GM12878 (cell line): ENCODE measurements around the gene AGBL1. TPM values are rescaled to one million over a fixed set of nuclear protein-coding genes. Genes with fewer than 3 reads are reported as not detected.

ENCODE experiments used
- ATAC-seq: fragments of 200-7000 bp; cut with Tn5 transposase; 3 replicates; pipeline ENCODE4 v1.9.1; 2020; ENCODE audit warnings: mild to moderate bottlenecking, moderate library complexity
- BruUV-seq: library from RNA; stranded (reverse); fragments of 400-500 nt; replicated peaks from 2 replicates; lab custom pipeline; 2021; lab: Mats Ljungman, UMichigan
- CTCF ChIA-PET: fragments of 300-600 bp; sonication (Branson Sonifier 250); formaldehyde crosslinking; extraction: SDS; loops from one replicate; lab custom pipeline; 2021; ENCODE audit warnings: inconsistent platforms; lab: Yijun Ruan, JAX
- POLR2A ChIA-PET: fragments of 350-600 bp; formaldehyde crosslinking; extraction: SDS; loops from one replicate; lab custom pipeline; 2021; ENCODE audit warnings: inconsistent platforms; lab: Charles Lee
- RAD21 ChIA-PET: fragments of 300-600 bp; sonication (Branson Sonifier 250); formaldehyde crosslinking; loops from one replicate; lab custom pipeline; 2023; ENCODE audit warnings: antibody characterized with exemption; ENCODE audit not compliant: unreplicated experiment; lab: Charles Lee
- SMC1A ChIA-PET: fragments of 300-600 bp; sonication (Branson Sonifier 250); formaldehyde crosslinking; loops from one replicate; lab custom pipeline; 2023; ENCODE audit not compliant: unreplicated experiment, uncharacterized antibody; lab: Charles Lee
- DNase-seq: peaks from one replicate; pipeline ENCODE4 v3.0.0-alpha.2; 2011; ENCODE audit warnings: low read depth, low spot score
- FAIRE-seq: peaks from 3 replicates; lab custom pipeline; 2011; peaks lifted over from hg19 to GRCh38; lab: Jason Lieb, UNC
- H2AFZ ChIP-seq: 2 replicates; pipeline ENCODE4 v1.6.0; 2011; ENCODE audit warnings: low read depth, low read length, control low read depth; ENCODE audit not compliant: control insufficient read depth
- H3K27ac ChIP-seq: 2 replicates; pipeline ENCODE4 v1.5.1; 2011; ENCODE audit warnings: control low read depth; ENCODE audit not compliant: control insufficient read depth, insufficient read depth
- H3K27me3 ChIP-seq, 2 experiments: replicated peaks in 1 of 2; 2 replicates each; pipeline versions ENCODE4 v1.6.0 to v1.6.1; 2011; ENCODE audit warnings: low read length in 1 of 2; ENCODE audit not compliant: control insufficient read depth in 2 of 2, insufficient read depth in 2 of 2
- H3K36me3 ChIP-seq, 2 experiments: 2 replicates each; pipeline ENCODE4 v1.5.1; 2011; ENCODE audit warnings: low read length in 1 of 2; ENCODE audit not compliant: control insufficient read depth in 2 of 2, insufficient read depth in 2 of 2
- H3K4me1 ChIP-seq: 2 replicates; pipeline ENCODE4 v1.6.1; 2011; ENCODE audit warnings: mild to moderate bottlenecking, low read length, moderate library complexity, mixed read lengths; ENCODE audit not compliant: control insufficient read depth, insufficient read depth
- H3K4me2 ChIP-seq: 2 replicates; pipeline ENCODE4 v1.6.0; 2011; ENCODE audit warnings: control low read depth; ENCODE audit not compliant: control insufficient read depth, insufficient read depth
- H3K4me3 ChIP-seq: fragments of 200-600 bp; sonication (generic); 2 replicates; pipeline ENCODE4 v1.5.1; 2016
- H3K79me2 ChIP-seq: 2 replicates; pipeline ENCODE4 v1.6.0; 2011; ENCODE audit warnings: low read length; ENCODE audit not compliant: control insufficient read depth, insufficient read depth
- H3K9ac ChIP-seq: 2 replicates; pipeline ENCODE4 v1.8.0; 2011; ENCODE audit warnings: low read length, control low read depth, mixed read lengths; ENCODE audit not compliant: control insufficient read depth, insufficient read depth
- H3K9me3 ChIP-seq: replicated peaks from 3 replicates; pipeline ENCODE4 v1.5.1; 2011; ENCODE audit warnings: mild to moderate bottlenecking, low read length; ENCODE audit not compliant: control insufficient read depth, insufficient read depth
- H4K20me1 ChIP-seq: 2 replicates; pipeline ENCODE4 v1.6.0; 2011; ENCODE audit not compliant: control insufficient read depth, insufficient read depth
- CTCF ChIP-seq, 3 experiments: IDR thresholded peaks in 2 of 3; conservative IDR thresholded peaks in 1 of 3; 2 replicates each; pipeline ENCODE4 v1.5.1; 2011; ENCODE audit warnings: low read depth in 3 of 3, low read length in 3 of 3, mild to moderate bottlenecking in 3 of 3, control low read depth in 2 of 3, moderate library complexity in 2 of 3, inconsistent platforms in 1 of 3, mixed read lengths in 1 of 3; ENCODE audit not compliant: control insufficient read depth in 2 of 3, insufficient read depth in 1 of 3; ENCODE audit errors: extremely low read depth in 1 of 3
- ESRRA ChIP-seq: IDR thresholded peaks from 2 replicates; pipeline ENCODE4 v1.6.1; 2012; ENCODE audit warnings: mild to moderate bottlenecking, low read length, improper control_type of control experiment
- GATAD2B ChIP-seq: fragments of 450-650 bp; conservative IDR thresholded peaks from 2 replicates; pipeline ENCODE4 v1.6.1; 2017; ENCODE audit warnings: low read depth, mild to moderate bottlenecking, moderate library complexity
- MEF2A ChIP-seq: IDR thresholded peaks from 2 replicates; pipeline ENCODE4 v1.6.1; 2011; ENCODE audit warnings: low read depth, mild to moderate bottlenecking, low read length, moderate library complexity; ENCODE audit not compliant: insufficient read depth
- MXI1 ChIP-seq: fragments of 150-350 bp; IDR thresholded peaks from 2 replicates; pipeline ENCODE4 v1.6.1; 2011; ENCODE audit warnings: low read depth, mild to moderate bottlenecking, inconsistent platforms, low read length, improper control_type of control experiment
- MYC ChIP-seq: IDR thresholded peaks from 2 replicates; pipeline ENCODE4 v1.6.1; 2011; ENCODE audit warnings: mild to moderate bottlenecking, low read length, moderate library complexity, inconsistent platforms; ENCODE audit not compliant: insufficient read depth, insufficient replicate concordance, insufficient read length, severe bottlenecking
- RELA ChIP-seq: fragments of 450-650 bp; IDR thresholded peaks from 2 replicates; pipeline ENCODE4 v1.8.0; 2014; ENCODE audit warnings: borderline replicate concordance; ENCODE audit not compliant: partially characterized antibody
- SUZ12 ChIP-seq: fragments of 200-600 bp; sonication (generic); IDR thresholded peaks from one replicate; pipeline ENCODE4 v1.6.1; 2018; ENCODE audit warnings: antibody characterized with exemption, mild to moderate bottlenecking; ENCODE audit not compliant: unreplicated experiment
- ZZZ3 ChIP-seq: IDR thresholded peaks from 2 replicates; pipeline ENCODE4 v1.6.1; 2011; ENCODE audit warnings: low read depth; ENCODE audit not compliant: control insufficient read depth, insufficient read length
- WGBS: methylation state at CpG from one replicate; pipeline ENCODE4 v1.1.6; 2016; ENCODE audit warnings: low lambda C conversion rate; ENCODE audit not compliant: insufficient replicate concordance, insufficient coverage; ENCODE audit errors: missing lambda C conversion rate; 5-methylcytosine and 5-hydroxymethylcytosine counted together
- in situ Hi-C: fragments of 300-500 bp; cut with MboI; formaldehyde crosslinking; loops from 9 replicates; pipeline ENCODE4 v1.14.3; 2018; ENCODE audit warnings: mixed read lengths
- intact Hi-C: fragments of 100-400 bp; cut with micrococcal nuclease; formaldehyde crosslinking; loops from one replicate; pipeline ENCODE4 v1.14.2; 2022; ENCODE audit not compliant: unreplicated experiment
- polyA plus RNA-seq, 11 experiments: library from polyadenylated mRNA; depleted of rRNA in 4 of 11; unstranded in 6 of 11; stranded (reverse) in 5 of 11; fragments of >200 nt; fragmentation: Nextera tagmentation in 4 of 11; fragmentation: Illumina TruSeq in 1 of 11; extraction: Ambion mirVana in 4 of 11; extraction: Trizol in 1 of 11; gene quantifications; 1 replicate in 1 of 11; 2 replicates in 10 of 11; pipeline versions ENCODE4 v1.2.1 to v1.2.3, GENCODE V29; 2011 to 2016; ENCODE audit warnings: inconsistent platforms in 2 of 11, missing spikeins in 2 of 11, low read depth in 1 of 11
- total RNA-seq, 4 experiments: library from RNA; depleted of rRNA in 3 of 4; stranded (reverse); fragments of >200 nt in 3 of 4; fragmentation: Illumina TruSeq in 1 of 4; extraction: Trizol in 1 of 4; gene quantifications; 2 replicates each; pipeline versions ENCODE4 v1.2.1 to v1.2.3, GENCODE V29; 2013 to 2021

The AGBL1 gene
- total and polyA plus RNA-seq, 10 of the 15 experiments (the other 5 are each of a cell fraction or from before 2014, with no cell fraction given) = not detected

- TF ChIP-seq MEF2A (no peak), GATAD2B (no peak), SUZ12 (no peak), ZZZ3 (no peak), CTCF (IDR thresholded peaks at IDR 0.05 in 2 of 3, conservative IDR thresholded peaks at IDR 0.05 in 1 of 3; ENCODE audit: control insufficient read depth in 2 of 3, extremely low read depth in 1 of 3, insufficient read depth in 1 of 3, low read depth in 3 of 3, low read length in 3 of 3) (no peak)
These were observed 475.4 kb downstream of the AGBL1 start (continued) for GRCh38 chr15:86555098-86555497.

- H3K27ac ChIP-seq = no peak overlapping the region
- H3K9me3 ChIP-seq = no peaks in the 10 kb centered on the region
- BruUV-seq = no TSS peak
- TF ChIP-seq ESRRA = no peak
- no peak for TF ChIP-seq MEF2A
- TF ChIP-seq MYC = no peak
- no peak for TF ChIP-seq RELA
- no peak for TF ChIP-seq MXI1
- H3K9ac ChIP-seq = no peak overlapping the region
- SMC1A ChIA-PET = interaction anchor here (0.6 to 0.7 kb wide), 2 partner anchors 33 to 1731 kb away, joined by 3 read pairs; no protein-coding TSS in a partner anchor
- WGBS = 0% methylated on average over 1 of the region's 1 CpG
- ATAC-seq (no peak), DNase-seq (no peak), FAIRE-seq (no peak)
- H2AFZ ChIP-seq = no peak overlapping the region
- H3K4me3 ChIP-seq = no peak overlapping the region
- POLR2A ChIA-PET = no interaction called here
- no peaks in the 10 kb centered on the region for H4K20me1 ChIP-seq
- H3K36me3 ChIP-seq = no peaks in the 10 kb centered on the region
- no peaks in the 10 kb centered on the region for H3K4me1 ChIP-seq
- CTCF ChIA-PET = interaction anchor here (1.0 to 1.3 kb wide), 2 partner anchors 17 to 134 kb away, joined by 3 to 4 read pairs; no protein-coding TSS in a partner anchor
- no peak overlapping the region for H3K4me2 ChIP-seq
- in situ Hi-C loops (no loop called here), intact Hi-C loops (no loop called here)
- no peaks in the 10 kb centered on the region for H3K79me2 ChIP-seq
- RAD21 ChIA-PET = no interaction called here
- no peaks in the 10 kb centered on the region for H3K27me3 ChIP-seq
These were observed 476.3 kb downstream of the AGBL1 start for GRCh38 chr15:86555939-86556338.
